ENCODE measurements around the gene B4GALT1. TPM values are rescaled to one million over a fixed set of nuclear protein-coding genes. Genes with fewer than 3 reads are reported as not detected.

B4GALT1 gene
- total RNA-seq, 2 donors from 2014 or later = 31.3 to 42.3 TPM

GRCh38 chr9:33154371-33154770 lies 12.8 kb downstream of the B4GALT1 start:
- H3K27me3 ChIP-seq = no peaks in the 10 kb centered on the region
- no peak overlapping the region for H3K4me3 ChIP-seq
- 50 to 60% methylated on average over 3 of the region's 3 CpGs for WGBS, 2 donors
- no peaks in the 10 kb centered on the region for H3K9me3 ChIP-seq
- H3K36me3 ChIP-seq (replicated peaks in 1 of 2; ENCODE audit: insufficient read depth in 1 of 2, low read depth in 2 of 2) = no peaks in the 10 kb centered on the region
- DNase-seq (no peak), ATAC-seq (no peak)
- H3K27ac ChIP-seq = no peak overlapping the region
- TF ChIP-seq POLR2A (IDR thresholded peaks at IDR 0.05) = no peak
- TF ChIP-seq, protein P1, sequence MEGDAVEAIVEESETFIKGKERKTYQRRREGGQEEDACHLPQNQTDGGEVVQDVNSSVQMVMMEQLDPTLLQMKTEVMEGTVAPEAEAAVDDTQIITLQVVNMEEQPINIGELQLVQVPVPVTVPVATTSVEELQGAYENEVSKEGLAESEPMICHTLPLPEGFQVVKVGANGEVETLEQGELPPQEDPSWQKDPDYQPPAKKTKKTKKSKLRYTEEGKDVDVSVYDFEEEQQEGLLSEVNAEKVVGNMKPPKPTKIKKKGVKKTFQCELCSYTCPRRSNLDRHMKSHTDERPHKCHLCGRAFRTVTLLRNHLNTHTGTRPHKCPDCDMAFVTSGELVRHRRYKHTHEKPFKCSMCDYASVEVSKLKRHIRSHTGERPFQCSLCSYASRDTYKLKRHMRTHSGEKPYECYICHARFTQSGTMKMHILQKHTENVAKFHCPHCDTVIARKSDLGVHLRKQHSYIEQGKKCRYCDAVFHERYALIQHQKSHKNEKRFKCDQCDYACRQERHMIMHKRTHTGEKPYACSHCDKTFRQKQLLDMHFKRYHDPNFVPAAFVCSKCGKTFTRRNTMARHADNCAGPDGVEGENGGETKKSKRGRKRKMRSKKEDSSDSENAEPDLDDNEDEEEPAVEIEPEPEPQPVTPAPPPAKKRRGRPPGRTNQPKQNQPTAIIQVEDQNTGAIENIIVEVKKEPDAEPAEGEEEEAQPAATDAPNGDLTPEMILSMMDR (IDR thresholded peaks at IDR 0.05) = no peak
- peaks cover 54% of the 10 kb centered on the region for H3K4me1 ChIP-seq
- intact Hi-C loops (cut with DNase I) = no loop called here

DNA sequence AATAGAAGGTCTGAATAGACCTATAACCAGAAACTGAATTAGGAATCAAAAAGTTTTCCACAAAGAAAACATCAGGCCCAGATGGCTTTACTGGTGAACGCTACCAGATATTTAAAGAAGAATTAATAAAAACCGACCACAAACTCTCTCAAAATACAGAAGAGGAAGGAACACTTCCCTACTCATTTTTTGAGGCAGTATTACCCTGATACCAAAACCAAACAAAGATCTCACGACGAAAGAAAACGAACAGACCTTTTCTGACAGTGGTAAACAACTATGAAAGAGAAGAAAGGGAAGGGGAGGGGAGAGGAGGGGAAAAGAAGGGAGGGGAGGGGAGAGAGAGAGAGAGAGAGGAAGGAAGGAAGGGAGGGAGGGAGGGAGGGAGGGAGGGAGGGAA lies 13.5 kb downstream of the B4GALT1 start:
- no peaks in the 10 kb centered on the region for H3K36me3 ChIP-seq (replicated peaks in 1 of 2; ENCODE audit: insufficient read depth in 1 of 2, low read depth in 2 of 2)
- ATAC-seq (no peak), DNase-seq (no peak)
- intact Hi-C loops (cut with DNase I) = no loop called here
- 60 to 68% methylated on average over 5 of the region's 5 CpGs for WGBS, 2 donors
- no peak overlapping the region for H3K4me3 ChIP-seq
- no peak for TF ChIP-seq POLR2A (IDR thresholded peaks at IDR 0.05)
- TF ChIP-seq, protein P1 (IDR thresholded peaks at IDR 0.05) = no peak
- H3K27me3 ChIP-seq = no peaks in the 10 kb centered on the region
- peaks cover 49% of the 10 kb centered on the region for H3K4me1 ChIP-seq
- no peaks in the 10 kb centered on the region for H3K9me3 ChIP-seq
- H3K27ac ChIP-seq = peak overlapping the region in 1 of 4 donors; percentile 16

DNA sequence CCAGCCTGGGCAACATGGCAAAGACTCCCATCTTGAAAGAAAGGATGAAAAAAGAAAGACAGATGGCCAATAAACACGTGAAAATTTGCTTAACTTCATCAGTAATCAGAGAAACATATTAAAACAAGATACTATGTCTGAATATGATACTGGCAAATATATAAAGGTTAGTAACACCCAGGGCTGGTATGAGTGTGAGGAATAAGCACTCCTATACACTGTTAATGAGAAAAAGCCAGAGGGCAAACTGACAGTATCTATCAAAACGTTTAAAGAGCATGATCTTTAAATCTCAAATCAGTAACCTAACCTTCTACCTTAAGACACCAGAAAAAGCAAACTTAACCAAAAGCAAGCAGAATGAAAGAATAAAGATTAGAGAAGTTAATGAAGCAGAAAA lies 14.1 kb downstream of the B4GALT1 start:
- Histone ChIP-seq H3K4me1 (peaks cover 49% of the 10 kb centered on the region), H3K9me3 (no peaks in the 10 kb centered on the region), H3K27ac (peak overlapping the region in 1 of 4 donors; percentile 16), H3K4me3 (no peak overlapping the region), H3K27me3 (no peaks in the 10 kb centered on the region), H3K36me3 (replicated peaks in 1 of 2; ENCODE audit: insufficient read depth in 1 of 2, low read depth in 2 of 2) (no peaks in the 10 kb centered on the region)
- TF ChIP-seq, protein P1 (IDR thresholded peaks at IDR 0.05) = no peak
- no peak for TF ChIP-seq POLR2A (IDR thresholded peaks at IDR 0.05)
- no peak for DNase-seq
- ATAC-seq = no peak
- intact Hi-C loops (cut with DNase I) = no loop called here
- WGBS, 2 donors = 43 to 48% methylated on average over 2 of the region's 2 CpGs

GRCh38 chr9:33151601-33152000 lies 15.5 kb downstream of the B4GALT1 start:
- no peak for ATAC-seq
- no peak overlapping the region for H3K4me3 ChIP-seq
- H3K4me1 ChIP-seq = peaks cover 37% of the 10 kb centered on the region
- H3K27me3 ChIP-seq = no peaks in the 10 kb centered on the region
- WGBS, 2 donors = 73 to 83% methylated on average over 2 of the region's 2 CpGs
- no peak for DNase-seq
- peak overlapping the region in 3 of 4 donors; percentile 13 to 63 (median 49) for H3K27ac ChIP-seq
- TF ChIP-seq, protein P1 (IDR thresholded peaks at IDR 0.05) = no peak
- no peak for TF ChIP-seq POLR2A (IDR thresholded peaks at IDR 0.05)
- H3K36me3 ChIP-seq (replicated peaks in 1 of 2; ENCODE audit: insufficient read depth in 1 of 2, low read depth in 2 of 2) = no peaks in the 10 kb centered on the region
- no peaks in the 10 kb centered on the region for H3K9me3 ChIP-seq
- intact Hi-C loops (cut with DNase I) = no loop called here

DNA sequence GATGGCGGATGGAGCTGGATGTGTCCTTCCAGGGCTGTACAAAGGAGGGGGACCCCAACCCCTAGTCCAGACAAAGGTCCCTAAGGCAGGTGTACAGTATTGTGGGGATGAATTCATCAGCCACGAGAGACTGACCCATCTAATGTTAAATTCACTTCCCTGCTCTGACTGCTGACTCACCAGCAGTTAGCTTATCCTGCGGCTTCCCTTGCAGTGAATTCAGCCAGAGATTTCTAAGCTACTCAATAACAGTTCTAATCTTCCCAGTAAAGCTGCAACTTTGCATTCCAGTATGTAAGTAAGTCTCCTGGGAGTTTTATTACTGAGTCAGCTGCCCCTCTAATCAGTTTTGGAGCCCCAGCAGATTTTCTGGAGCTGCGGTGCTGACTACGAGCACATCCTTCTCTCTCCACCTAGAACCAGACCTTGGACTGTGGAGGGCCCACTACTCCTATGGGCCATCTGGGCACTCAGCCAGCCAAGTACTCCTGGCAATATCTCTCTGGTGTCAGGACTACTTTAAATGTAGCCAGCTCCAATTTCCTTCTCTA lies 16.1 kb downstream of the B4GALT1 start:
- peaks cover 34% of the 10 kb centered on the region for H3K4me1 ChIP-seq
- peak; percentile 79 for ATAC-seq
- no peaks in the 10 kb centered on the region for H3K36me3 ChIP-seq (replicated peaks in 1 of 2; ENCODE audit: insufficient read depth in 1 of 2, low read depth in 2 of 2)
- TF ChIP-seq POLR2A (IDR thresholded peaks at IDR 0.05) = no peak
- TF ChIP-seq, protein P1 (IDR thresholded peaks at IDR 0.05) = no peak
- intact Hi-C loops (cut with DNase I) = no loop called here
- no peak overlapping the region for H3K4me3 ChIP-seq
- H3K27me3 ChIP-seq = no peaks in the 10 kb centered on the region
- no peaks in the 10 kb centered on the region for H3K9me3 ChIP-seq
- peak overlapping the region in 3 of 4 donors; percentile 13 to 63 (median 49) for H3K27ac ChIP-seq
- WGBS, 2 donors = 20% methylated on average over 5 of the region's 5 CpGs
- peak; percentile 46 to 71 (median 56) for DNase-seq

Data from body of pancreas (tissue), 4 donors.